ENCODE measurements around the gene MOB1A.
"Not testable (repeated sequence)": the region's sequence is repeated elsewhere in the genome, so short reads cannot be mapped to it uniquely, and the experiment has no call there.

MOB1A gene

GRCh38 chr2:74178211-74179062 lies at the start of gene MOB1A:
MOB1A (minus strand) TSS chr2:74178879; CDS start chr2:74178674, 205 bp downstream.
- DNase-seq, result peak; percentile 98

- no peak for DNase-seq
Measured at GRCh38 chr2:74227646-74228045, 49.0 kb upstream of the MOB1A start.

- DNase-seq, result no peak
Measured at GRCh38 chr2:74226648-74227213, 48.1 kb upstream of the MOB1A start.

GRCh38 chr2:74225698-74226459 lies 47.2 kb upstream of the MOB1A start:
- DNase-seq, result no peak

GRCh38 chr2:74223941-74224770 lies 45.5 kb upstream of the MOB1A start:
- no peak for DNase-seq

- DNase-seq, result no peak
Measured at GRCh38 chr2:74222300-74222650, 43.6 kb upstream of the MOB1A start.

- DNase-seq, result no peak
Measured at GRCh38 chr2:74221604-74222299, 43.1 kb upstream of the MOB1A start.

GRCh38 chr2:74221091-74221490 lies 42.4 kb upstream of the MOB1A start:
- DNase-seq, result no peak

- no peak for DNase-seq
Measured at GRCh38 chr2:74219846-74220486, 41.3 kb upstream of the MOB1A start.

GRCh38 chr2:74216642-74217041 lies 38.0 kb upstream of the MOB1A start:
- DNase-seq, result no peak

GRCh38 chr2:74215771-74216170 lies 37.1 kb upstream of the MOB1A start:
- DNase-seq, result not testable (repeated sequence)

- no peak for DNase-seq
Measured at GRCh38 chr2:74212702-74213410, 34.2 kb upstream of the MOB1A start.

- DNase-seq, result no peak
Measured at GRCh38 chr2:74206180-74206688, 27.6 kb upstream of the MOB1A start.

GRCh38 chr2:74205596-74205995 lies 26.9 kb upstream of the MOB1A start:
- no peak for DNase-seq

- DNase-seq, result no peak
Measured at GRCh38 chr2:74205113-74205512, 26.4 kb upstream of the MOB1A start.

GRCh38 chr2:74204436-74204835 lies 25.8 kb upstream of the MOB1A start:
- DNase-seq, result no peak

- no peak for DNase-seq
Measured at GRCh38 chr2:74201596-74201995, 22.9 kb upstream of the MOB1A start.

GRCh38 chr2:74201196-74201595 lies 22.5 kb upstream of the MOB1A start:
- DNase-seq, result no peak

- no peak for DNase-seq
Measured at GRCh38 chr2:74199871-74200305, 21.2 kb upstream of the MOB1A start.

- no peak for DNase-seq
Measured at GRCh38 chr2:74199275-74199701, 20.6 kb upstream of the MOB1A start.

Data from COR-L47 (cell line).